Panc1 (cell line): ENCODE data around the gene CLDN6. TPM values are rescaled to one million over a fixed set of nuclear protein-coding genes. Genes with fewer than 3 reads are reported as not detected.

Source experiments
- ATAC-seq: fragments of 200-7000 bp; cut with Tn5 transposase; 2 replicates; pipeline ENCODE4 v1.9.1; 2020; ENCODE audit warnings: mild to moderate bottlenecking, moderate library complexity
- BruUV-seq: library from RNA; stranded (reverse); fragments of 400-500 nt; replicated peaks from 2 replicates; lab custom pipeline; 2021; lab: Mats Ljungman, UMichigan
- CTCF ChIA-PET: fragments of 300-600 bp; sonication (Branson Sonifier 250); formaldehyde crosslinking; loops from one replicate; lab custom pipeline; 2022; ENCODE audit warnings: antibody characterized with exemption; lab: Charles Lee
- POLR2A ChIA-PET: fragments of 300-600 bp; sonication (Branson Sonifier 250); formaldehyde crosslinking; loops from one replicate; lab custom pipeline; 2022; ENCODE audit warnings: antibody characterized with exemption; lab: Charles Lee
- DNase-seq: peaks from one replicate; pipeline ENCODE4 v3.0.0-alpha.2; 2010; ENCODE audit warnings: low read depth, low spot score
- H3K27ac ChIP-seq: 2 replicates; pipeline ENCODE4 v1.5.1; 2011; ENCODE audit warnings: mild to moderate bottlenecking, low read length, inconsistent platforms
- H3K27me3 ChIP-seq: fragments of 200-500 bp; sonication (Bioruptor generic); 2 replicates; pipeline ENCODE4 v1.6.0; 2014; ENCODE audit warnings: low read length, inconsistent platforms; ENCODE audit not compliant: control insufficient read depth, insufficient read depth
- H3K36me3 ChIP-seq: fragments of 200-500 bp; sonication (Bioruptor generic); 2 replicates; pipeline ENCODE4 v1.5.1; 2014; ENCODE audit warnings: inconsistent platforms, mild to moderate bottlenecking, low read length, moderate library complexity; ENCODE audit not compliant: control insufficient read depth, insufficient read depth
- H3K4me1 ChIP-seq: 2 replicates; pipeline ENCODE4 v1.5.1; 2011; ENCODE audit warnings: inconsistent platforms, mild to moderate bottlenecking, low read length, moderate library complexity; ENCODE audit not compliant: control insufficient read depth, insufficient read depth
- H3K4me3 ChIP-seq, 2 experiments: 2 replicates each; pipeline ENCODE4 v1.5.1; 2011 to 2012; ENCODE audit warnings: low read depth in 2 of 2, low read length in 2 of 2, mild to moderate bottlenecking in 2 of 2, inconsistent platforms in 1 of 2, moderate library complexity in 1 of 2
- H3K9me3 ChIP-seq: fragments of 200-500 bp; sonication (Bioruptor generic); 2 replicates; pipeline ENCODE4 v1.5.1; 2014; ENCODE audit warnings: low read depth, mild to moderate bottlenecking, inconsistent platforms, low read length, moderate library complexity; ENCODE audit not compliant: control insufficient read depth, insufficient read depth
- CTCF ChIP-seq: fragments of 450-650 bp; IDR thresholded peaks from 2 replicates; pipeline ENCODE4 v1.5.1; 2017; ENCODE audit warnings: mild to moderate bottlenecking
- POLR2AphosphoS5 ChIP-seq: IDR thresholded peaks from 2 replicates; pipeline ENCODE4 v1.6.1; 2012; ENCODE audit warnings: mild to moderate bottlenecking, low read depth, low read length, moderate library complexity
- REST ChIP-seq, 2 experiments: IDR thresholded peaks; 2 replicates each; pipeline ENCODE4 v1.6.1; 2011 to 2012; ENCODE audit warnings: low read depth in 2 of 2, control low read depth in 1 of 2, low read length in 1 of 2, mild to moderate bottlenecking in 1 of 2, moderate library complexity in 1 of 2; ENCODE audit not compliant: insufficient read depth in 1 of 2
- SIN3A ChIP-seq: IDR thresholded peaks from 2 replicates; pipeline ENCODE4 v1.6.1; 2012; ENCODE audit warnings: low read depth, mild to moderate bottlenecking, low read length, moderate library complexity, borderline replicate concordance; ENCODE audit not compliant: insufficient read depth
- TCF7L2 ChIP-seq: IDR thresholded peaks from 2 replicates; pipeline ENCODE4 v1.6.1; 2011; ENCODE audit warnings: mild to moderate bottlenecking, low read depth, low read length, inconsistent platforms
- in situ Hi-C: cut with HindIII; loops from 2 replicates; pipeline ENCODE4 v1.10.0; 2016; ENCODE audit warnings: low sequenced_read_pairs, low pct_unique_long_range_greater_than_20kb
- intact Hi-C: fragments of 100-400 bp; cut with micrococcal nuclease; formaldehyde crosslinking; loops from one replicate; pipeline ENCODE4 v1.10.0; 2022; ENCODE audit not compliant: unreplicated experiment
- total RNA-seq: library from RNA; stranded (reverse); gene quantifications from one replicate; pipeline ENCODE4 v1.2.1, GENCODE V29; 2021; ENCODE audit not compliant: unreplicated experiment

Gene CLDN6
- total RNA-seq, 1 experiment from 2014 or later = 1.2 TPM

- intact Hi-C loops (no loop called here), in situ Hi-C loops (no loop called here)
- no TSS peak for BruUV-seq
- TF ChIP-seq REST (IDR thresholded peaks at IDR 0.05; ENCODE audit: insufficient read depth in 1 of 2, low read depth in 2 of 2, low read length in 1 of 2) (no peak), POLR2AphosphoS5 (no peak), SIN3A (no peak), TCF7L2 (no peak), CTCF (no peak)
- DNase-seq (no peak), ATAC-seq (no peak)
- ChIA-PET POLR2A (no interaction called here), CTCF (no interaction called here)
- Histone ChIP-seq H3K9me3 (no peaks in the 10 kb centered on the region), H3K36me3 (no peaks in the 10 kb centered on the region), H3K4me3 (no peak overlapping the region), H3K4me1 (no peaks in the 10 kb centered on the region), H3K27me3 (no peaks in the 10 kb centered on the region), H3K27ac (no peak overlapping the region)
Observed at GRCh38 chr16:2996298-2996697, 21.7 kb downstream of the CLDN6 start.

GRCh38 chr16:2992383-2993081 is 25.5 kb downstream of the CLDN6 start:
- CTCF ChIA-PET = no interaction called here
- Histone ChIP-seq H3K27me3 (no peaks in the 10 kb centered on the region), H3K4me3 (no peak overlapping the region), H3K9me3 (no peaks in the 10 kb centered on the region), H3K4me1 (no peaks in the 10 kb centered on the region), H3K27ac (no peak overlapping the region), H3K36me3 (no peaks in the 10 kb centered on the region)
- intact Hi-C loops = no loop called here
- no peak for DNase-seq
- ATAC-seq = no peak
- POLR2A ChIA-PET = no interaction called here
- no TSS peak for BruUV-seq
- in situ Hi-C loops = no loop called here
- TF ChIP-seq POLR2AphosphoS5 = no peak

- ChIA-PET POLR2A (interaction anchor here (0.6 kb wide), 1 partner anchor 32 kb away, joined by 3 read pairs; the partner anchor contains the start of gene HCFC1R1), CTCF (no interaction called here)
- ATAC-seq (no peak), DNase-seq (no peak)
- Histone ChIP-seq H3K9me3 (no peaks in the 10 kb centered on the region), H3K4me1 (no peaks in the 10 kb centered on the region), H3K27ac (no peak overlapping the region), H3K27me3 (no peaks in the 10 kb centered on the region), H3K4me3 (no peak overlapping the region), H3K36me3 (no peaks in the 10 kb centered on the region)
- in situ Hi-C loops (no loop called here), intact Hi-C loops (no loop called here)
- no TSS peak for BruUV-seq
- TF ChIP-seq TCF7L2 = no peak
- TF ChIP-seq REST (IDR thresholded peaks at IDR 0.05; ENCODE audit: insufficient read depth in 1 of 2, low read depth in 2 of 2, low read length in 1 of 2) = no peak
- no peak for TF ChIP-seq CTCF
- TF ChIP-seq SIN3A = no peak
- TF ChIP-seq POLR2AphosphoS5 = no peak
Observed at GRCh38 chr16:2991566-2992261, 26.3 kb downstream of the CLDN6 start.
